ENCODE results near the gene ABHD11. TPM values are rescaled to one million over a fixed set of nuclear protein-coding genes. Genes with fewer than 3 reads are reported as not detected.

ABHD11 gene
- total and polyA plus RNA-seq, 2 experiments from 2014 or later, result 18.7 to 24.6 TPM

DNA sequence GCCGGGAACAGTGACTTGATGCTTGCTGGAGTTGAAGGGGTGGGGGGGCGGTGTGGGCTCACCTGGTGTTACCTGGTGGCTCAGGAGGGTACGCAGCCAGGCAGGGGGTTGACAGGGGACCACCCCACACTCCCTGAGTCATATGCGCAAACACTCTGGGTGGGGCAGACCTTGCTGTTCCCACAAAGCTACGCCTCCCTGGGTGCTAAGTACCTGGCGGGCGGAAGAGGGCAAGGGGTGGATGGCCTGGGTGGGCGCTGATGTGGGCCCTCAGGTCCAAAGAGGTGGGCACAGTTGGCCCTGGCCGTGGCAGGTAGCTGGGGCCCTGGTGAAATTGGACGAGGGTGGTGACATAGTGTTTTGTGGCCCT lies 33.1 kb downstream of the ABHD11 start:
- no peak overlapping the region for H3K27ac Mint-ChIP-seq
- peaks cover 15% of the 10 kb centered on the region for H3K27me3 Mint-ChIP-seq (ENCODE audit: insufficient read depth, low read depth, poor library complexity)
- DNase-seq (ENCODE audit: low spot score), result no peak
- H3K27me3 ChIP-seq (ENCODE audit: insufficient read depth), result no peaks in the 10 kb centered on the region
- ATAC-seq, result no peak
- TF ChIP-seq STAT1 (IDR thresholded peaks at IDR 0.05; ENCODE audit: unreplicated experiment), result no peak
- TF ChIP-seq, protein P1, sequence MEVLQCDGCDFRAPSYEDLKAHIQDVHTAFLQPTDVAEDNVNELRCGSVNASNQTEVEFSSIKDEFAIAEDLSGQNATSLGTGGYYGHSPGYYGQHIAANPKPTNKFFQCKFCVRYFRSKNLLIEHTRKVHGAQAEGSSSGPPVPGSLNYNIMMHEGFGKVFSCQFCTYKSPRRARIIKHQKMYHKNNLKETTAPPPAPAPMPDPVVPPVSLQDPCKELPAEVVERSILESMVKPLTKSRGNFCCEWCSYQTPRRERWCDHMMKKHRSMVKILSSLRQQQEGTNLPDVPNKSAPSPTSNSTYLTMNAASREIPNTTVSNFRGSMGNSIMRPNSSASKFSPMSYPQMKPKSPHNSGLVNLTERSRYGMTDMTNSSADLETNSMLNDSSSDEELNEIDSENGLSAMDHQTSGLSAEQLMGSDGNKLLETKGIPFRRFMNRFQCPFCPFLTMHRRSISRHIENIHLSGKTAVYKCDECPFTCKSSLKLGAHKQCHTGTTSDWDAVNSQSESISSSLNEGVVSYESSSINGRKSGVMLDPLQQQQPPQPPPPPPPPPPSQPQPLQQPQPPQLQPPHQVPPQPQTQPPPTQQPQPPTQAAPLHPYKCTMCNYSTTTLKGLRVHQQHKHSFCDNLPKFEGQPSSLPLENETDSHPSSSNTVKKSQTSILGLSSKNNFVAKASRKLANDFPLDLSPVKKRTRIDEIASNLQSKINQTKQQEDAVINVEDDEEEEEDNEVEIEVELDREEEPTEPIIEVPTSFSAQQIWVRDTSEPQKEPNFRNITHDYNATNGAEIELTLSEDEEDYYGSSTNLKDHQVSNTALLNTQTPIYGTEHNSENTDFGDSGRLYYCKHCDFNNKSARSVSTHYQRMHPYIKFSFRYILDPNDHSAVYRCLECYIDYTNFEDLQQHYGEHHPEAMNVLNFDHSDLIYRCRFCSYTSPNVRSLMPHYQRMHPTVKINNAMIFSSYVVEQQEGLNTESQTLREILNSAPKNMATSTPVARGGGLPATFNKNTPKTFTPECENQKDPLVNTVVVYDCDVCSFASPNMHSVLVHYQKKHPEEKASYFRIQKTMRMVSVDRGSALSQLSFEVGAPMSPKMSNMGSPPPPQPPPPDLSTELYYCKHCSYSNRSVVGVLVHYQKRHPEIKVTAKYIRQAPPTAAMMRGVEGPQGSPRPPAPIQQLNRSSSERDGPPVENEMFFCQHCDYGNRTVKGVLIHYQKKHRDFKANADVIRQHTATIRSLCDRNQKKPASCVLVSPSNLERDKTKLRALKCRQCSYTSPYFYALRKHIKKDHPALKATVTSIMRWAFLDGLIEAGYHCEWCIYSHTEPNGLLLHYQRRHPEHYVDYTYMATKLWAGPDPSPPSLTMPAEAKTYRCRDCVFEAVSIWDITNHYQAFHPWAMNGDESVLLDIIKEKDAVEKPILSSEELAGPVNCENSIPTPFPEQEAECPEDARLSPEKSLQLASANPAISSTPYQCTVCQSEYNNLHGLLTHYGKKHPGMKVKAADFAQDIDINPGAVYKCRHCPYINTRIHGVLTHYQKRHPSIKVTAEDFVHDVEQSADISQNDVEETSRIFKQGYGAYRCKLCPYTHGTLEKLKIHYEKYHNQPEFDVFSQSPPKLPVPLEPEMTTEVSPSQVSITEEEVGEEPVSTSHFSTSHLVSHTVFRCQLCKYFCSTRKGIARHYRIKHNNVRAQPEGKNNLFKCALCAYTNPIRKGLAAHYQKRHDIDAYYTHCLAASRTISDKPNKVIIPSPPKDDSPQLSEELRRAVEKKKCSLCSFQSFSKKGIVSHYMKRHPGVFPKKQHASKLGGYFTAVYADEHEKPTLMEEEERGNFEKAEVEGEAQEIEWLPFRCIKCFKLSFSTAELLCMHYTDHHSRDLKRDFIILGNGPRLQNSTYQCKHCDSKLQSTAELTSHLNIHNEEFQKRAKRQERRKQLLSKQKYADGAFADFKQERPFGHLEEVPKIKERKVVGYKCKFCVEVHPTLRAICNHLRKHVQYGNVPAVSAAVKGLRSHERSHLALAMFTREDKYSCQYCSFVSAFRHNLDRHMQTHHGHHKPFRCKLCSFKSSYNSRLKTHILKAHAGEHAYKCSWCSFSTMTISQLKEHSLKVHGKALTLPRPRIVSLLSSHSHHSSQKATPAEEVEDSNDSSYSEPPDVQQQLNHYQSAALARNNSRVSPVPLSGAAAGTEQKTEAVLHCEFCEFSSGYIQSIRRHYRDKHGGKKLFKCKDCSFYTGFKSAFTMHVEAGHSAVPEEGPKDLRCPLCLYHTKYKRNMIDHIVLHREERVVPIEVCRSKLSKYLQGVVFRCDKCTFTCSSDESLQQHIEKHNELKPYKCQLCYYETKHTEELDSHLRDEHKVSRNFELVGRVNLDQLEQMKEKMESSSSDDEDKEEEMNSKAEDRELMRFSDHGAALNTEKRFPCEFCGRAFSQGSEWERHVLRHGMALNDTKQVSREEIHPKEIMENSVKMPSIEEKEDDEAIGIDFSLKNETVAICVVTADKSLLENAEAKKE (CRISPR knock-in tag; IDR thresholded peaks at IDR 0.05), result no peak
- TF ChIP-seq NANOG (IDR thresholded peaks at IDR 0.05; ENCODE audit: borderline replicate concordance), result no peak
- no peak for TF ChIP-seq CREB1 (CRISPR knock-in tag; IDR thresholded peaks at IDR 0.05; ENCODE audit: low read depth)
- TF ChIP-seq, protein P2, sequence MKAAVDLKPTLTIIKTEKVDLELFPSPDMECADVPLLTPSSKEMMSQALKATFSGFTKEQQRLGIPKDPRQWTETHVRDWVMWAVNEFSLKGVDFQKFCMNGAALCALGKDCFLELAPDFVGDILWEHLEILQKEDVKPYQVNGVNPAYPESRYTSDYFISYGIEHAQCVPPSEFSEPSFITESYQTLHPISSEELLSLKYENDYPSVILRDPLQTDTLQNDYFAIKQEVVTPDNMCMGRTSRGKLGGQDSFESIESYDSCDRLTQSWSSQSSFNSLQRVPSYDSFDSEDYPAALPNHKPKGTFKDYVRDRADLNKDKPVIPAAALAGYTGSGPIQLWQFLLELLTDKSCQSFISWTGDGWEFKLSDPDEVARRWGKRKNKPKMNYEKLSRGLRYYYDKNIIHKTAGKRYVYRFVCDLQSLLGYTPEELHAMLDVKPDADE (IDR thresholded peaks at IDR 0.05), result no peak
- 0 out of 2 replicates have a peak, but pooled peaks cover 5% of the 10 kb centered on the region for H3F3A ChIP-seq (replicated peaks; ENCODE audit: low read depth)
- H3K4me2 ChIP-seq, result no peak overlapping the region
- H3K9me2 ChIP-seq (ENCODE audit: insufficient read depth), result no peaks in the 10 kb centered on the region
- no peak overlapping the region for H2AFZ ChIP-seq
- H3K4me3 Mint-ChIP-seq, result no peak overlapping the region
- peaks cover 15% of the 10 kb centered on the region for H3K4me1 ChIP-seq (ENCODE audit: insufficient read depth)
- no peaks in the 10 kb centered on the region for H4K20me1 ChIP-seq (replicated peaks; ENCODE audit: insufficient read depth)
- peaks cover 10% of the 10 kb centered on the region for H3K36me3 Mint-ChIP-seq (ENCODE audit: low read depth)
- H3K4me1 Mint-ChIP-seq, result peaks cover 33% of the 10 kb centered on the region
- no peak overlapping the region for H3K27ac ChIP-seq (ENCODE audit: low read depth)
- H3K36me3 ChIP-seq (ENCODE audit: insufficient read depth), result no peaks in the 10 kb centered on the region
- H3K79me2 ChIP-seq (replicated peaks; ENCODE audit: insufficient read depth), result no peaks in the 10 kb centered on the region
- H3K9me3 Mint-ChIP-seq, result no peaks in the 10 kb centered on the region; the same call in 2 of the 3 replicates
- H3K4me3 ChIP-seq, result no peak overlapping the region

Measured in GM23338 (cell line).